ENCODE measurements around the gene HSPA12B.

DNA sequence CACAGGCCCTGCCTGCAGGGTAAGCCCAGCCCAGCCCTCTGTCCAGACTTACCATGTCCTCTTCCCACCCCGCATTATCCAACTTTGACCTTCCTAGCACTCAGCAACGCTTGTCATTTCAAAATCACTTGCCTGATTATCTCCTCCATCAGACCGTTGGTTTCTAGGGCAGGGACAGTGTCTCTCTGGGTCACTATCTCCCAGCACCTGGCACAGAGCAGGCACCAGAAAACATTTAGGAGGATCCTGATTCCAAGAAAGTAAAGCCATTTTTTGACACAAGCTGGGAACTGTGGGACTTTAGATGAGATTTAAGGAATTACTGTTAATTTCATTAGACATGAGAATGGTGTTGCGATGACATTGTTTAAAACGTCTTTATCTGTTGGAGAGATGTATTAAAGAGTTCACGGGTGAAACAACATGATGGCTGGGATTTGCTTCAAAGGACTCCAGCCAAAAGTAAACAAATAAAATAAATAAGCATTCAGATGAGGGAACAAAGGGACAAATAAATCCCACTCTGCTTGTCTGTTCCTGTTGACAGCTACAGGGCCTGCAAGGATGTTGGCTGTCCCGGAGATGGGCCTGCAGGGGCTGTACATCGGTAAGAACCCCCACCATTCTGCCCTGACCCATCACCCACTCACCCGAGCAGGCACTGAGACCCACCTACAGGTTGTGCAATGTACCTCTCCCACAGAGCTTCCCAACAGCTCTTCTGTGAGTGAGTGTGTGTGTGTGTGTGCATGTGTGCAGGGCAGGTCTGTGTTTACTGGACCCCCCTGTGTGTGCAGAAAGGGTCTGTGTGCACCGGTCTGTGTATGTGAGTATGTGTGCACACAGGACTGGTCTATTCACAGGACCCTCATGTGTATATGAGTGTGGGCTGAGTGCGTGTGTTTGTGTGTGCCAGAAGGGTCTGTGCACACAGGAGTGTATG is 5.9 kb downstream of the HSPA12B start:
- TF ChIP-seq POLR2AphosphoS5 (IDR thresholded peaks at IDR 0.05) (no peak), CTCF (IDR thresholded peaks at IDR 0.05) (no peak)
